Mucosa of stomach (tissue), 1 donor: ENCODE data around the gene CSF3R.
"Not testable (repeated sequence)": the region's sequence is repeated elsewhere in the genome, so short reads cannot be mapped to it uniquely, and the experiment has no call there.

Experiments used
- H3K27me3 ChIP-seq: one replicate; pipeline ENCODE4 v1.7.0; 2013; ENCODE audit warnings: mild to moderate bottlenecking, low read length; ENCODE audit not compliant: control insufficient read depth, insufficient read depth
- H3K36me3 ChIP-seq: one replicate; pipeline ENCODE4 v1.7.0; 2013; ENCODE audit warnings: low read length; ENCODE audit not compliant: control insufficient read depth, insufficient read depth
- H3K4me1 ChIP-seq: one replicate; pipeline ENCODE4 v1.7.0; 2013; ENCODE audit warnings: mild to moderate bottlenecking, low read length; ENCODE audit not compliant: control insufficient read depth, insufficient read depth
- H3K4me3 ChIP-seq: one replicate; pipeline ENCODE4 v1.7.0; 2013; ENCODE audit warnings: low read length
- H3K9ac ChIP-seq: one replicate; pipeline ENCODE4 v1.7.0; 2013; ENCODE audit warnings: mild to moderate bottlenecking, low read length, moderate library complexity
- H3K9me3 ChIP-seq: one replicate; pipeline ENCODE4 v1.7.0; 2013; ENCODE audit warnings: mild to moderate bottlenecking, low read length, moderate library complexity; ENCODE audit not compliant: control insufficient read depth
- donor health status: Pancreatic carcinoma.

The CSF3R gene

DNA sequence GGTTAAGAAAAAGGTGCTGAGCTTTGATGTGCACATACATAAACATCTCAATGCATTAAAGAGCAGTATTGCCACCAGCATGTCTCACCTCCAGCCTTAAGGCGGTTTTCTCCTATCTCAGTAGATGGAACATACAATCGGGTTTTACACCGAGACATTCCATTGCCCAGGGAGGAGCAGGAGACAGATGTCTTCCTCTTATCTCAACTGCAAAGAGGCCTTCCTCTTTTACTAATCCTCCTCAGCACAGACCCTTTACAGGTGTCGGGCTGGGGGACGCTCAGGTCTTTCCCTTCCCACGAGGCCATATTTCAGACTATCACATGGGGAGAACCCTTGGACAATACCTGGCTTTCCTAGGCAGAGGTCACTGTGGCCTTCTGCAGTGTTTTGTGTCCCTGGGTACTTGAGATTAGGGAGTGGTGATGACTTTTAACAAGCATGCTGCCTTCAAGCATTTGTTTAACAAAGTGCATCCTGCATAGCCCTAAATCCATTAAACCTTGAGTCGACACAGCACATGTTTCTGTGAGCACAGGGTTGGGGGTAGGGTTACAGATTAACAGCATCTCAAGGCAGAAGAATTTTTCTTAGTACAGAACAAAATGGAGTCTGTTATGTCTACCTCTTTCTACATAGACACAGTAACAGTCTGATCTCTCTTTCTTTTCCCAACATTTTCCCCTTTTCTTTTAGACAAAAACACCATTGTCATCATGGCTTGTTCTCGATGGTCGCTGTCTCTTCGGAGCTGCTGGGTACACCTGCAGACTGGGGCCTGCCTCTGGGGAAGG, 6.7 kb upstream of the CSF3R start:
- not testable (repeated sequence) for H3K9me3 ChIP-seq, H3K36me3 ChIP-seq, H3K4me3 ChIP-seq, H3K9ac ChIP-seq, H3K27me3 ChIP-seq
- peaks cover 12% of the 10 kb centered on the region for H3K4me1 ChIP-seq

DNA sequence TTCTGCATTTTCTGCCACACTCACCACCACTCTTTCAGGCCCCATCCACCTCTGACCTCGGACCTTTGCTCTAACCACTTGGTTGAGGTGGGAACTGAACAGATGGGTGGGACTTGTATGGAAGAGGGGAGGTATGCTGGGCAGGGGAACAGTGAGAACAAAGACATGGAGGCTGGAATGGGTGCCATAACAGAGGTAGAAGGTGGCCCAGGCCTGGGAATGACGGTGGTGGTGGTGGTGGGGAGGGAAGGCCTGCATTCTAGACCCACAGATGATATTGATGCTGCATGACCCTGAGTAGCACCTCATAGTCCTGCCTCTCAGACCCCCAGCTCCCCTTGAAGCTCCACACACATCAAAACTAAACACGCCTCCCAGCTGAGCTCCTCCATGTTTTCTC, 5.2 kb upstream of the CSF3R start:
- H3K4me1 ChIP-seq, result peaks cover 12% of the 10 kb centered on the region
- H3K9ac ChIP-seq, result no peak overlapping the region
- H3K4me3 ChIP-seq, result no peak overlapping the region
- H3K27me3 ChIP-seq, result no peaks in the 10 kb centered on the region
- H3K36me3 ChIP-seq, result no peaks in the 10 kb centered on the region
- H3K9me3 ChIP-seq, result no peaks in the 10 kb centered on the region

- H3K4me3 ChIP-seq, H3K9me3 ChIP-seq: not testable (repeated sequence)
- peaks cover 12% of the 10 kb centered on the region for H3K4me1 ChIP-seq
Observed at GRCh38 chr1:36487336-36487725, 4.6 kb upstream of the CSF3R start.

DNA sequence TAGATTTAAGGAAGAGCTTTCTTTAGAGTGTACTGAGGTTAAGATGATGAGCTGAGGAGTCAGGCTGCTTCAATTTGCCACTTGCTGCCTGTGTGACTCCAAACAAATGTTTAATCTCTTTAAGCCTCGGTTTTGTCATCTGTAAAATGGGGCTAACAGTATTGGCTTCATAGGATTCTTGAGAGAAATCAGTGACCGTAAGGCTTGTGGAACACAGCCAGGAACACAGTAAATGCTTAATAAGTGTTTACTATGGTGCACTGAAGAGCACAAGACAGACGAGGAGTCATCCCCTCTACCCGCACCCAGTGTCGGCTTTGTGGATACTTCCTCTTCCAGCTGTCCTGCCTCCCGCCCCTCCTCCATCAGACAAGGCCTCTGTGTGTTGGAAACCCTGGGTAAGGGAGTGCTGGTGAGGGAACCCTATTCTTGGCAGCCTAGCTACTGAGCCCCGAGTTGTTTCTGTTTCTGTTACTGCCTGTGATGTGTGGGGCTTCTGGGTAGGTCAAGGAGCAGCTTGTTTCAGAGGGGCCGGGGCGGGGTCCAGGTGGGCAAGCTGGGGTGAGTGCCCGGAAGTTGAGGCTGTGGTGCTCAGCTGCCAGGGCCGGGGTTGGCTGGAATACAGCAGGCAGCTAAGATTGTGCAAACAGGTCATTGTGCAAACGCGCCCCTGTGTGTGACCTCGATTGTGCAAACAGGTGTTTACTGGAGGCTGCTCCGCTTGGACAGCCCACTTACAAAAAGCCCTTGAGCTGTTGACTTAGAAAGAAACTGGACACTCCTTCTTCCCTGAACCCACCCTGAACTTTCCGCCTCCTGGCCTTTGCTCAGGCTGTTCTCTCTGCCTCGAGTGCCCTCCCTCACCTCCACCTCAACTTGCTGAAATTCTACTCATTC, 4.0 kb upstream of the CSF3R start:
- Histone ChIP-seq H3K36me3 (no peaks in the 10 kb centered on the region), H3K9ac (peak overlapping the region; percentile 16), H3K4me1 (peaks cover 12% of the 10 kb centered on the region), H3K9me3 (no peaks in the 10 kb centered on the region), H3K27me3 (no peaks in the 10 kb centered on the region), H3K4me3 (no peak overlapping the region)

More at GRCh38 chr1:36487336-36487725, 4.6 kb upstream of the CSF3R start:
- H3K36me3 ChIP-seq, H3K9ac ChIP-seq, H3K27me3 ChIP-seq: not testable (repeated sequence)

DNA sequence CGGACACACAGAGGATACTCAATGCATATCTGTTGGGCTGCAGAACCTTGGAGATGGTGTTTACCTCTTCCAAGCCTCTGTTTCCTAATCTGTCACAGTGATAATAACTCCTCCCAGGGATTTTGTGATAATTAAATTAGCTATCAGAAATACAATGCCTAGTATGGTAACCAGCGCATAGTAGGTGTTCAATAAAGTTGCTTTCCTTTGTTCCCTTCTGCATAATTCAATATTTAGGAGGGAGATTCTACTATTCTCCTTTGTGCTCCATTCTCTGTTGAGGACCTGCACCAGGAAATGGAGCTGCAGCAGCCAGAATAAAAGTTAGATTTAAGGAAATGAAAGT, 3.4 kb upstream of the CSF3R start:
- Histone ChIP-seq H3K36me3 (no peaks in the 10 kb centered on the region), H3K9me3 (no peaks in the 10 kb centered on the region), H3K9ac (peak overlapping the region; percentile 16), H3K27me3 (no peaks in the 10 kb centered on the region), H3K4me1 (peaks cover 12% of the 10 kb centered on the region), H3K4me3 (no peak overlapping the region)

- Histone ChIP-seq H3K27me3 (peaks cover 10% of the 10 kb centered on the region), H3K9ac (no peak overlapping the region), H3K4me3 (no peak overlapping the region), H3K9me3 (no peaks in the 10 kb centered on the region), H3K4me1 (peaks cover 12% of the 10 kb centered on the region), H3K36me3 (no peaks in the 10 kb centered on the region)
Observed at GRCh38 chr1:36484099-36484498, 1.4 kb upstream of the CSF3R start.

- peak overlapping the region; percentile 47 for H3K9ac ChIP-seq
- no peaks in the 10 kb centered on the region for H3K36me3 ChIP-seq
- H3K27me3 ChIP-seq, result peaks cover 11% of the 10 kb centered on the region
- peaks cover 8% of the 10 kb centered on the region for H3K4me1 ChIP-seq
- no peaks in the 10 kb centered on the region for H3K9me3 ChIP-seq
- H3K4me3 ChIP-seq, result no peak overlapping the region
Observed at GRCh38 chr1:36481771-36482723, 666 bp downstream of the CSF3R start.

GRCh38 chr1:36481091-36481490, 1.6 kb downstream of the CSF3R start:
- Histone ChIP-seq H3K4me3 (no peak overlapping the region), H3K27me3 (peaks cover 11% of the 10 kb centered on the region), H3K36me3 (no peaks in the 10 kb centered on the region), H3K4me1 (no peaks in the 10 kb centered on the region), H3K9me3 (no peaks in the 10 kb centered on the region), H3K9ac (no peak overlapping the region)

GRCh38 chr1:36480161-36480560, 2.6 kb downstream of the CSF3R start:
- Histone ChIP-seq H3K4me1 (no peaks in the 10 kb centered on the region), H3K9me3 (no peaks in the 10 kb centered on the region), H3K36me3 (no peaks in the 10 kb centered on the region), H3K9ac (no peak overlapping the region), H3K4me3 (no peak overlapping the region), H3K27me3 (peaks cover 11% of the 10 kb centered on the region)

GRCh38 chr1:36479505-36480051, 3.1 kb downstream of the CSF3R start:
- Histone ChIP-seq H3K36me3 (no peaks in the 10 kb centered on the region), H3K27me3 (peaks cover 11% of the 10 kb centered on the region), H3K4me1 (no peaks in the 10 kb centered on the region), H3K9me3 (no peaks in the 10 kb centered on the region), H3K4me3 (no peak overlapping the region), H3K9ac (no peak overlapping the region)

DNA sequence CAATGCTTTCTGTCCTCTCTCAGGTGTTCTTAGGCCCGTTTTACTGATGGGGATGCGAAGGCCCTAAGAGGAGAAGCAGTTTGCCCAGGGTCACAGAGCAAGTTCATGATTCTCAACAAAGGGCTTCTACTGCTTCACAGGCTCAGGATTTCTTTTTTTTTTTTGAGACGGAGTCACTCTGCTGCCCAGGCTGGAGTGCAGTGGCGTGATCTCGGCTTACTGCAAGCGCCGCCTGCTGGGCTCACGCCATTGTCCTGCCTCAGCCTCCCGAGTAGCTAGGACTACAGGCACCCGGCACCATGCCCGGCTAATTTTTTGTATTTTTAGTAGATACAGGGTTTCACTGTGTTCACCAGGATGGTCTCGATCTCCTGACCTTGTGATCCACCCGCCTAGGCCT, 5.1 kb downstream of the CSF3R start:
- H3K9ac ChIP-seq, H3K36me3 ChIP-seq, H3K9me3 ChIP-seq, H3K4me3 ChIP-seq, H3K4me1 ChIP-seq: not testable (repeated sequence)
- H3K27me3 ChIP-seq, result peaks cover 11% of the 10 kb centered on the region
